Astrocyte of the spinal cord (primary cell): Measurements from ENCODE around the gene LRIG3.

Source experiments
- DNase-seq: peaks from one replicate; pipeline ENCODE4 v3.0.0; 2011; ENCODE audit warnings: low read depth, low spot score
- H3K4me3 ChIP-seq: 2 replicates; pipeline ENCODE4 v1.5.1; 2011; ENCODE audit warnings: low read depth, mild to moderate bottlenecking, low read length, moderate library complexity
- in situ Hi-C: cut with HindIII; loops from 2 replicates; pipeline ENCODE4 v1.10.0; 2017; ENCODE audit warnings: low sequenced_read_pairs
- TF ChIP-seq, protein P1 (sequence below): IDR thresholded peaks from 2 replicates; pipeline ENCODE4 v1.5.1; 2012; ENCODE audit warnings: low read depth, mild to moderate bottlenecking, low read length, inconsistent platforms

The LRIG3 gene

DNA sequence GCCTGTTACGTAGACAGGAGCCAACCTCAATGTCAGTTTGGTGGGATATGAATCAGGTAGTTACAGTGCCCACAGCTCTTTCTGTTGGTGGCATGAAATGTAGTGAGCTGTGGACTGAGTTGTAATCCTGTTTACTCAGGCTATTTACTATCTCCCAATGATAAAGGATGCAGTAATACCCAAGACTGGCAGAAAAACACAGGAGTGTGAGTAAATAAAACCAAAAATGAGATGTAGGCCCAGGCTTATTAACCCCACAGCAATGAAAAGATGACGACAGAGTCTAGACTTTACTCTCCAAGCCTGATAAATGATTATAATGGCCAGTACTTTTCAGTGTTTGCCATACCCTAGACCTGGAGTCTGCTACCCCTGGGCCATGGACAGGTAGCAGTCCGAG lies 22.8 kb upstream of the LRIG3 start:
- TF ChIP-seq, protein P1, sequence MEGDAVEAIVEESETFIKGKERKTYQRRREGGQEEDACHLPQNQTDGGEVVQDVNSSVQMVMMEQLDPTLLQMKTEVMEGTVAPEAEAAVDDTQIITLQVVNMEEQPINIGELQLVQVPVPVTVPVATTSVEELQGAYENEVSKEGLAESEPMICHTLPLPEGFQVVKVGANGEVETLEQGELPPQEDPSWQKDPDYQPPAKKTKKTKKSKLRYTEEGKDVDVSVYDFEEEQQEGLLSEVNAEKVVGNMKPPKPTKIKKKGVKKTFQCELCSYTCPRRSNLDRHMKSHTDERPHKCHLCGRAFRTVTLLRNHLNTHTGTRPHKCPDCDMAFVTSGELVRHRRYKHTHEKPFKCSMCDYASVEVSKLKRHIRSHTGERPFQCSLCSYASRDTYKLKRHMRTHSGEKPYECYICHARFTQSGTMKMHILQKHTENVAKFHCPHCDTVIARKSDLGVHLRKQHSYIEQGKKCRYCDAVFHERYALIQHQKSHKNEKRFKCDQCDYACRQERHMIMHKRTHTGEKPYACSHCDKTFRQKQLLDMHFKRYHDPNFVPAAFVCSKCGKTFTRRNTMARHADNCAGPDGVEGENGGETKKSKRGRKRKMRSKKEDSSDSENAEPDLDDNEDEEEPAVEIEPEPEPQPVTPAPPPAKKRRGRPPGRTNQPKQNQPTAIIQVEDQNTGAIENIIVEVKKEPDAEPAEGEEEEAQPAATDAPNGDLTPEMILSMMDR, result no peak
- no peak overlapping the region for H3K4me3 ChIP-seq
- in situ Hi-C loops, result no loop called here
- DNase-seq, result no peak

- in situ Hi-C loops, result no loop called here
- TF ChIP-seq, protein P1, result no peak
These were observed 22.0 kb upstream of the LRIG3 start for GRCh38 chr12:58942345-58942744.

GRCh38 chr12:58939399-58940100 lies 19.2 kb upstream of the LRIG3 start:
- in situ Hi-C loops, result no loop called here
- DNase-seq, result no peak
- H3K4me3 ChIP-seq, result no peak overlapping the region
- TF ChIP-seq, protein P1, result no peak

More at GRCh38 chr12:58942345-58942744, 22.0 kb upstream of the LRIG3 start:
- no peak overlapping the region for H3K4me3 ChIP-seq
- DNase-seq, result no peak

- in situ Hi-C loops, result no loop called here
- DNase-seq, result no peak
- TF ChIP-seq, protein P1, result no peak
- H3K4me3 ChIP-seq, result no peak overlapping the region
These were observed 18.1 kb upstream of the LRIG3 start for GRCh38 chr12:58938440-58938839.

DNA sequence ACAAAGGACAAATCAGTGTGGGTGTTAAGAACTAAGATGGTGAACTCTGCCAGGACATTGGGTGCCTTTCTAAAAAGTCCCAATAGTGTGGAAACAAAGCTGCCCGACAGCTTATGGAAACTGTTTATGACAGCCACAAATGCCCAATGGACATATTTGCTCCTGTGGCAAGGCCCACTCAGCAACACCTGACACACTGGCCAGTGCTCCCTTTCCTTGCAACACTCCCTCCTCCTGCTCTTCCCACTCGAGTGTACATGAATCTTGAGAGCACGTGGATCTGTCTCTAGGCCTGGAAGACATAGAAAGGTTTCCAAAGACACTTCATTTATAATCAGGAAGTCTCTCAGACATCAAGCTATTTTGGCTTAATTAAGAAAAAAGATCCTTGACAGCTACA lies 14.2 kb upstream of the LRIG3 start:
- TF ChIP-seq, protein P1, result no peak
- in situ Hi-C loops, result no loop called here
- no peak overlapping the region for H3K4me3 ChIP-seq
- DNase-seq, result no peak

GRCh38 chr12:58932806-58933681 lies 12.7 kb upstream of the LRIG3 start:
- peak; percentile 81 for DNase-seq
- no peak overlapping the region for H3K4me3 ChIP-seq
- in situ Hi-C loops, result no loop called here
- TF ChIP-seq, protein P1, result no peak
